ENCODE data around the gene RNASE11.
"Not testable (repeated sequence)": the region's sequence is repeated elsewhere in the genome, so short reads cannot be mapped to it uniquely, and the experiment has no call there.

The RNASE11 gene

GRCh38 chr14:20613094-20614037, 25.6 kb upstream of the RNASE11 start:
- peak; percentile 91 for DNase-seq

GRCh38 chr14:20612403-20612802, 24.6 kb upstream of the RNASE11 start:
- DNase-seq = no peak

GRCh38 chr14:20611277-20611676, 23.5 kb upstream of the RNASE11 start:
- DNase-seq = no peak

- peak; percentile 82 for DNase-seq
Measured at GRCh38 chr14:20610002-20610765, 22.4 kb upstream of the RNASE11 start.

GRCh38 chr14:20609215-20610001, 21.6 kb upstream of the RNASE11 start:
- peak; percentile 98 for DNase-seq

GRCh38 chr14:20608383-20609110, 20.7 kb upstream of the RNASE11 start:
- DNase-seq = no peak

GRCh38 chr14:20607617-20608016, 19.8 kb upstream of the RNASE11 start:
- no peak for DNase-seq

- DNase-seq = no peak
Measured at GRCh38 chr14:20606902-20607242, 19.1 kb upstream of the RNASE11 start.

GRCh38 chr14:20606190-20606901, 18.5 kb upstream of the RNASE11 start:
- DNase-seq = no peak

- no peak for DNase-seq
Measured at GRCh38 chr14:20603813-20604690, 16.3 kb upstream of the RNASE11 start.

GRCh38 chr14:20602583-20602982, 14.8 kb upstream of the RNASE11 start:
- DNase-seq = no peak

- no peak for DNase-seq
Measured at GRCh38 chr14:20601522-20601921, 13.7 kb upstream of the RNASE11 start.

- no peak for DNase-seq
Measured at GRCh38 chr14:20597108-20597507, 9.3 kb upstream of the RNASE11 start.

- DNase-seq = not testable (repeated sequence)
Measured at GRCh38 chr14:20595726-20596125, 7.9 kb upstream of the RNASE11 start.

- DNase-seq = no peak
Measured at GRCh38 chr14:20592574-20592973, 4.8 kb upstream of the RNASE11 start.

GRCh38 chr14:20591235-20591634, 3.4 kb upstream of the RNASE11 start, which contains the start of gene RNASE12:
RNASE12 (minus strand) TSS chr14:20591376; CDS start chr14:20590723, 653 bp downstream.
- DNase-seq = no peak

- no peak for DNase-seq
Measured at GRCh38 chr14:20583908-20584307, 3.9 kb downstream of the RNASE11 start.

- no peak for DNase-seq
Measured at GRCh38 chr14:20583142-20583541, 4.7 kb downstream of the RNASE11 start.

GRCh38 chr14:20580242-20580641, 7.6 kb downstream of the RNASE11 start:
- DNase-seq = no peak

- DNase-seq = no peak
Measured at GRCh38 chr14:20578784-20579502, 8.9 kb downstream of the RNASE11 start.
